Activated T-cell treated with anti-CD3 and anti-CD28 coated beads for 4 hours (primary cell): Measurements from ENCODE around the gene MCTP1.

Experiments used
- DNase-seq: peaks from one replicate; pipeline ENCODE4 v3.0.0-alpha.2; 2020

The MCTP1 gene

DNA sequence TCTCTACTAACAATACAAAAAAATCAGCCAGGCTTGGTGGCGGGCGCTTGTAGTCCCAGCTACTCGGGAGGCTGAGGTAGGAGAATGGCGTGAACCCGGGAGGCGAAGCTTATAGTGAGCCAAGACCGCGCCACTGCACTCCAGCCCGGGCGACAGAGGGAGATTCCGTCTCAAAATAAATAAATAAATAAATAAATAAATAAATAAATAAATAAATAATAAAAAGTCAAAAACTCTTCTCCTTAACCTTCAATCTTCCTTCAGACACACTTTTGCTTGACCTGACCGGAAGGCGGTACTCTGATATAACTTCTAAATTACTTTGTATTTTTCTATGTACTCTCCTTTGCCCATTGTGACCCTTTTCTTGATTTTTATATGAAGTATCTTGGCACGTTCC lies 364.3 kb downstream of the MCTP1 start:
- DNase-seq: no peak

DNA sequence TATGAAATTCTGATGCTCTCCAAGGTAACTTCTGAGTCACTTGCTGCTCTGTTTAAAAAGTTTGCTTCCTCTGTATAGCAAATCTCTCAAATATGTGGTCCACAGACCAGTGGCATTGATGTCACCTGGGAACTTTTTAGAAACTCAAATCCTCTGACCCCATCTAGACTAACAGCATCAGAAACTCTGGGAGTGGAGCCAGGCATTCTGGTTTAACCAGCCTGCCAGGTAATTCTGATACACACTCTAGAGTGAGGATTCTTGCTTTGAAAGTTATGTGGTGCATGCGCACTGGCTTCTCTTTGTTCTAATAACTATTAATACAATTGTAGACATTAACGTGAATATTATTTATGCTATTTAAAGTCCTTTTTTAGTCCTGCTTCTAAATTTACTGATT lies 368.3 kb downstream of the MCTP1 start:
- no peak for DNase-seq

DNA sequence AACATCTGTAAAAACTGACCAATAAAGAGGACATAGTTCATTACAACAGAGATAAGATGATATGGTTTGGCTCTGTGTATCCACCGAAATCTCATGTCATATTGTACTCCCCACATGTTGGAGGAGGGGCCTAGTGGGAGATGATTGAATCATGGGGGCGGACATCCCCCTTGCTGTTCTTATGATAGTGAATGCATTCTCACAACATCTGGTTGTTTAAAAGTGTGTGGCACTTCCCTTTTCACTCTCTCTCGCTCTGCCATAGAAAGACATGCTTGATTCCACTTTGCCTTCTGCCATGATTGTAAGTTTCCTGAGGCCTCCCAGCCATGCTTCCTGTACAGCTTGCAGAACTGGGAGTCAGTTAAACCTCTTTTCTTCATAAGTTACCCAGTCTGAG lies 373.6 kb downstream of the MCTP1 start:
- DNase-seq: no peak

DNA sequence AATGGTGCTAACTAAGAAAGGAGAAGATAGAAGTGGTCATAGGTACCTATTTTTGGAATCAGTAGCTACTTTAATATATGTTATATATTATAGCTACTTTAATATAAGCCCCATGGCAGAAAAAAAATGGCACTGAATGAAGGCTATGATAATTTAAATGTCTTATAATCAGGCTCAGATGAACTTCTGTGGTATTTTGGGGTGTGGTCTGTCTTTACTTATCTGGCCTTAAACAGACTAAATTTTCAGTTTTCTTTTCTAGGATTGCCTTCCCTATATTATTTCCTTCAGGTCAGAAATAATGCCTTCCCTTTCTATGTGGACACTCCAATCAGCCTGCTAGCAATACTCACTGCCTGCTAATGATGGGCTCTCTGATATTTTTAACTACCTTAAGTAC lies 374.2 kb downstream of the MCTP1 start:
- DNase-seq: no peak

DNA sequence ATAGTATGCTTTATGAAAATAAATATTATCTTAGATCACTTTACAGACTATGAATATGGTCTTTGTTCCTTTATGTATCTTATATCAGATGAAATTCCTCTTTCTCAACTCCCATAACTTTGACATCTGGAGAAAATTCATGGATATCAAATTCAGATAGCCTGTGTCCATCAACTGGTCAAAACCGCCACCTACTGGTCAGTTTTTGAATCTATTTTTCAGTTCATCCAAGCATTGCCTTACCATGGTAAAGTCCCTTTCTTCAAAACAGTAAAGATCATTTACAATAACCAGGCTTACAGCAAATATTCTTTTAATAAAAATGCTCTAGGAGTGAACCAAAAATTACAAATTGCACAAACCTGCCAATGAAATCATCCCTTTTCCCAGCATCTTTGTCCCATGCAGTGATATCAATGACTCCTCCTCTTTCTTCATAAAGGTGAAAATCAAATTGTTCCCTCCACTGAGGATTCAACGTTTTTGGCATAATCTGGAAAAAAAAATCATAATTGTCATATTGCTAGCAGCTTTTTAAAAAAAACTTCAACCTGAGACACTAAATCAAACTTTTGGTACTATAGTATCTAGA lies 375.9 kb downstream of the MCTP1 start:
- DNase-seq: no peak

DNA sequence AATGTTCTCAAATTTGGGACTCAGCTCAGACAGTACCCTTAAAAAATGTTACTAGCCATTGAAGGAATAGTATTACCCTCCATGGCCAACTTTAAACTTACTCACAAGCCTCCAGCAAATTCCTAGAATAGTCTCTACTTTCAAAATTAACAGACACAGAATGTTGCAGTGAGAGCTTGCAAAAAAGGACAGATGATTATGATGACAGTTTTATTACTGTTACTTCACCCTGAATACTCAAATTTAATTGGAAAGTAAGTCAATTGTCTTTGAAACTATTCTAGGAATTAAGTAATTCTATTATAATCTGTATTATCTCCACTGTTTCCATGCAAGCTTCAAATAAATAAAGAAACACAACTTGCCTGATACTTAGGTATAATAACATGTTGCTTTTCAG lies 378.1 kb downstream of the MCTP1 start:
- DNase-seq: no peak

DNA sequence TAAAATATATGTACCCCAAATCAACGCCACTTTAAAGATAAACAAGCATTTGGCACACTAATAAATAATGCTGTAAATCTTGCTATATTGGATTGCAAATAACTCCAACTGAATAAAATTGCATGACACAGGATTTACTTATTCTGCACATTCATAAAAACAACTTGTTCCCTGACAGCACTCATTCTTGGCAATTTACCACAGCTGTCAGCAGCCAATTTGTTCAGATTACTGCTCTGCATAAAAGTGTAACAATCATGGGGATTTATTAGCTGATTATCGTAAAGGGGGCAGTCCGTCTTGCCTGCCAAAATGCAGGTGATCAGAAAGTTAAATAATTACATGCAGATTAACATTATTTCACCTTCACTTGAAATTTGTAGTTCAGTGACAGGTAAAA lies 381.2 kb downstream of the MCTP1 start:
- no peak for DNase-seq

DNA sequence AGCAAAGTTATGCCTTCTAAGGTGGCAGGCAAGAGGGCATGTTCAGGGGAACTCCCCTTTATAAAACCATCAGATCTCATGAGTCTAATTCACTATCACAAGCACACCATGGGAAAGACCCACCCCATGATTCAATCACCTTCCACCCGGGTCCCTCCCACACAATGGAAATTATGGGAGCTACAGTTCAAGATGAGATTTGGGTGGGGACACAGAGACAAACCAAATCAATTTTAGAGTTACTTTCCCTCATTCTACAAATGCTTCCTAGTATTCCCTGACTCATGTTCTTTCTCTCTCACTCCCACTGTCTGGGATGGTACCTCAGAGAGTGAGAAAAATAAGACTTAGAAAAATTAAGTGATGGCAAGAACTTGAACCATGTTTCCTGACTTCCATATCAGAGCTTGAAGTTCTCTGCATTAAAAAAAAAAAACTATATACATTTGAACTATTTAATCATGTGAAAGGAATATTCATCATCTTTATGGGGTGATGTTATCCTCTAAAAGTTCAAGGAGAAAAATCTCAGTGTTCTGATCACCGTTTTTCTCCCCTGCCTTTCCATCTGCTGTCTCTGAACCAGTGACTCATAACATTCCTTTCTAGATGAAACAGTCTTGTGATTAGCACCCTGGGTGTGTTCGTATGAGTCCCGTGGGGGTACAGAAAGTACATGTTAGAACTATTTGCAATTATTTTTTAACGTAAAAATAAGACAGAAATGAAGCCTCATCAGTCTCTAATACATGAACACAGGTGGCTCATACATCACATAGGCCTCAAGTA lies 383.5 kb downstream of the MCTP1 start:
- no peak for DNase-seq

DNA sequence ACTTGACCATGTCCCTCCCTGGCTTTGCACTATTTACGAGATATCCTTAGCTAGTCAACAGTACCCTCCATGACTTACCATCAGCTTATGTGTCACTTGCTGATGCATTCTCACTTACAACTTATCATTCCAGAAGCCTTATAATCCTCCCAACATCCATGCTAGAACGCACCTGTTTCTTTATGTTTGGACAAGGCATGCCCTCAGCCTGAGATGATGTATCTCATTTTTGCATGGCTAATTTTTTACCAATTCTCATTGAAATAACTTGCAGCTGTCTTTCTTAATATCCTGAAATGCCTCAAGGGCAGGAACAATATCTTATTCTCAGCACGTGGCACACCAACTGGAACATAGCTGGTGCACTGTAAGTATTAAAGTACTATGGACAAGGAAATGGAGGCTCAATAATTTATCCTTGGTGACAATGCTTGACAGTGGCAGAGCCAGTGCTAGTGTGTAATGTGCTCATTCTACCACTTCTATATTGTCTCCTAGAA lies 384.8 kb downstream of the MCTP1 start:
- DNase-seq: no peak

DNA sequence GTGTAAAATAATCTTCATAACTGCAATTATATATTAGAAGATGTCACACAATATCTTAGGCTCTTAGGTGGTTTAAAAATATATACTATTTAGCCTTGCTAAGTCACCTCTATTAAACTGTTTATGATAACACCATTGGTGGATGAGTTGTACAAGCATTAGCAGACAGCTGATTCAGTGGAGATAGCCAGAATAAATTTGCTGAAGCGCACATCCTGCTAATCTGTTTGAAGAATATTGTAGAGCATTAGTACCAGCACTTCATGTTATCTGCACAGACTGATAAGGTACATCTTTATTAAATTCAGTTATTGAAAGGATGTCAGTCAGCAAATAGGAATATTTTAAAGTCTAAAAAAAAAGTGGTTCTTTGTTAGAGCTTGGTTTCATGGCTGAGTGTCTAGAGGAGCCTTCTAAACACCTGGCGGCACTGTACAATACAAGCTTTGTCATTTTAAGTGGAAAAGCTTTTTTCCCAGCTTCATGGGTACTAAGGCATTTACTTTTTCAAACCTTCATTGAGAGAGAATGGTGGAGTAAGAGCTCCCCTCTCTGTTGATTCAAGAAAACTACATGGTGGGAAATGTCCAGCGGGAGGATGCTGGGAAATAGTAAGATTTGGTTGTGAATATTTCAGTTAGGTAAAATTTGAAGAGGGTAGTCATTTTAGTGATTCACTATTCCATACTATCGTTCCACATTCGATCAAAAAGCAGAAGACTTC lies 391.3 kb downstream of the MCTP1 start:
- DNase-seq: no peak

DNA sequence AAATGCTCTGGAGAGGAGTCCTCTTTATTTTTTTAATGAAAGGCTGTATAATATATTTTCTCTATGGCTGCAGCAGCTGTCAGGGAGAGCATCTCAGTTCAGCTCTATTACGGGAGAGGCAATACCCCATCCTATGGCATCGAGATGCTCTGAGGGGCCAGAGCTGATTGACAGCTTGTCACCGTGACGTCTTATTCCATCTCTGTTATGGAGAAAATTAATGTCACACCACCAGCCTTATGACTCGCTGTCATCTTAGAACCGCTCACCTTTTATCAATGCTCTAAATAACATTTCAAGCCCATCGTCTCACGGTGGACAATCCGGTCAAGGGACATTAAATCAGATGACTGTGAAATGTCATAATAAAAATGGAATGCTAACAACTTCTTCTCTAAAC lies 392.9 kb downstream of the MCTP1 start:
- no peak for DNase-seq

DNA sequence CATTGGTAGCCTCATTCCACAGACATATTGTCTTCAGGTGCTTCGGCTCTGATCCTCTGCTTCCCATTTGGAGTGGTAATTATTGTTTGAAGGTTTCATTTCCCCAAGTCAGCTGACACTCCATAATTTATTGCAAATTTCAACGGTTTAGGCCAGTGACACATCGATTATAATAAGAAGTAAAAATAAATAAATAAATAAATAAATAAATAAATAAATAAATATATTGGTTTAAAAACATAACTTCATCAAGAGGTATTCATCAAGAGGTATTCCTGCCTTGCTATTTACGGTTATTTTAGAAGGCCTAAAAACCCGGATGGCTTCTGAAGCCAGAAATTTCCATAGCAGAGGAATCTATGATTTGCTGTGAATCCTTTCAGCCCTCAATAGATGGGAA lies 393.3 kb downstream of the MCTP1 start:
- no peak for DNase-seq

DNA sequence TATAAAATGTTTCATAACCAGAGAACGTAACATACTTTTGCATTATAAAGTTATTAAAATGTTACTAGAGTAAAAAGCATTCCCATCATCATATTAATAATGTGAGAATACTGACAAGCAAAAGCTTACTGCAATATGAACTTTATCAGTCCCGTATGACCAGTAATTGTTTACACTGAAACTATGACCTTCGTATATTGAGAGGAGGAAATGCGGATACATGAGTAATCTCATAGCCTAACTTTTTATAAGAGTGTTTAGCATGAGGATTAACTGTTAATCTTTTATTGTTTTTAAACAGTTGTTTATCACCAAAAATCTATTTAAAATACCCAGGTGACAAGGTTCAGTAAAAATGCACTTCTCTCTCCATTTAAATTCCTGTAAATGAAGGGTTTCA lies 394.0 kb downstream of the MCTP1 start:
- DNase-seq: no peak

DNA sequence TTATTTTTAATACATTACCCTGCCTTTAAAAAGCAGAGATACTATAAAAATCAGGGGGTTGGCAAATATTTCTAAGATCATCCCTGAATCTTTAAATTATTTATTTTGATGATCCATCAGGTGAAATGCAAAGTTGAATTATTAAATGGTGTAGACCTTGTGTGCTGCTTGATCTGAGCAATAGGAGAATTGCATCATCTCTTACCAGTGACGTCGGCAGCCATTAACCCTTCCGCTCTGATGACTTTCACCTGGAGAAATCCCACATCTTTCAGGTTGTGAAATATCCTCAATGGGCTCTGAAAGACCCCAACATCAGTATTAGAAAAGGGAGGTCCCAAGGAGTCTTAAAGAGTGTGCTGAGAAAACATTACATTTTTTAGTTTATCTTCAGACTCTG lies 396.2 kb downstream of the MCTP1 start:
- no peak for DNase-seq

DNA sequence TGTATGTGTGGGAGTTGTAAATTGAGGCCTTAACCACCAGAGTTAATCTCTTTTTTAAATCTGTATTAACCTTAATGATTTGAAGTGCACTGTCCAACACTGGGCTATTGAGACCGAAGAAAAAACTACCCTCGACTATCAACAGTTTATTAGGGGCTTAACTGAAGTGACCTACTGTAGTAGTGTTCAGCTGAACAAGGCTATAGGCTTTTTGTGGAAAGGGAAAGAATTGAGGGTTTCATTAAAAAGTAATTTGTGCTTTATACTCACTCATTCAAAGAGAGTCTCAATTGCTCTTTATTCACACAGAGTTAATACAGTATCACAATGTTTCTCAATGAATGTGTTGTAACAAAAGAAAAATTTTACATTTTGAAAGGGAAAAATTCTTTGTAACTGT lies 399.0 kb downstream of the MCTP1 start:
- no peak for DNase-seq

DNA sequence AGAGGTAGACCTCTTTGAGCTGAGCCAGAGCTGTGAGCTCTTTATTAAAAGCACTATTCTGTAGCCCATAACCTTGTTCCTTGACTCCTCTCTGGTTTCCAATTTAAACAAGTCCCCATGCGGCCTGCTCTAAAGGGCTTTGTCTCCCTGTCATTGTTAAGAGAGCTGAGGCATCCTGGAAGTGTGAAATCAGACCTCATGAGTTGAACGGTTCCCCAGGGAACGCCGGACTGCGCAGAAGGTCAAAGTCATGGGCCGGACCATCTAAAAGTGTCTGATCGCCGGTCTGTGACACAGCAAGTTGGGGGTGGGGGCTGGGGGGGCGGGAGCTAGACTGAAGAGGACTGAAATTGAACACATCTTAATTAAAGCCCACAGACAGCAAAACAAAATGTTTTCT lies 400.6 kb downstream of the MCTP1 start:
- no peak for DNase-seq

DNA sequence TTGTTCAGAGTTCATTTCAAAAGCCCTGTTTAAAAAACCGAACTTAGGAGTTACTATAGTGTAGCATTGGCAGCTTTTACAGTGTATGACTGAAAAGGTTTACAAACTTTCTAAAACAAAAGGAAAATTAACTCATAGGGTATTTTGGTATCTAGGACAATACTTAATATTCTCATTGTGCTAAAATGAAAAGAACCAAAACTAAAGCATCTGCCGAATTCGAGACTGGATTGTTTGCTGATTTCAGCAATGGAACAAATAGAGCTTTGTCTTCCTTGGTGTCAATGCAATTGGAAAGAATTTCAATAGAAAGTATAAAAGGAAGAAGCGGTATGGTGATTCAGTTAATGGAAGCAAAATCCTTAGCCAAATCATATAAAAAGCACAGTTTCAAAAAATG lies 412.4 kb downstream of the MCTP1 start:
- no peak for DNase-seq

DNA sequence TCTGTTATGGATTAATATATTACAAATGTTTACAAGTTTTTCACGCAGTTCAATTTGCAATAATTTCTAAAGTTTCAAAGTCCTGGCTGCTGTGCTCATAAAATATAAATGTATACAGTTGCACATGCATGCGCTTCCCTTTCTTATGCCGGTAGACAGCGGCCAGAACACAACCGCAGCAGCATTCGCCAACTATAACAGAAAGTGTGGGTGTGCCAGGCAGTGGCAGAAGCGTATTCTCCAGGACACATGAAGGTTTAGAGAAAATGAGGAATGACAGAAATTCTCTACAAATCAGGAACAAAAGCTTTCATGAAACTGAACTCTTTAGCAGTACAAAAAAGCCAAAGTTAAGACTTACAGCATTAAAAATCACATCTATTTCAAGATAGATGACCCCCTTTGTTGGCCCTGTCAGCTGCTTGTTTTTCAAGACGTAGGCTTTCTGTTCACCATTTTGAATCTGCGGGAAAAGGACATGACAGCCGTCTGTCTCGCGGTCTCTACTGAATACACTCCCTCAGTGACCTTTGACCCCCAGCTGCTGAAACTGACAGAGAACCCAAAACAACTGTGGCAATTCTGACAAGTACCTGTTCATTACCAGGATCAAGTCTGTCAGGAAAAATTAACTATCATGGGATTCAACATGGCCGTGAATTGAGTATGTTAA lies 414.2 kb downstream of the MCTP1 start:
- DNase-seq: no peak

DNA sequence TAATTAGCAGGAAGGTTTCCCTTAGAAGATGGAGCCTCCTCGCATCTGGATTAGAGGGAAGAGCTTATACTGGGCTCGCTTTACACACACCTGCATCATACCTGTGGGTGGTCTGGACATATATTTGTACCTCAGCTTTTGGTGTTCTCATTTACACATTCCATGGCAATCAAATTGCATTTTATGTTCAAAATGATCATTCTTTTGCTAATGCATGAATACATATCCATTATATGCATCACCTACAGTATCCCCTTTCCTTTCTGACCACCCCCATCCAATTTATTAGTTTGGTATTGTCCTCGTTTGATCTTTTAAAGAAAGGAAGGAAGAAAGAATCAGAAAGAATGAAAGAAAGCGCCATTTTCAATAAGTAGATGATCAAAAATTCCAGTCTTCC lies 415.0 kb downstream of the MCTP1 start:
- no peak for DNase-seq

DNA sequence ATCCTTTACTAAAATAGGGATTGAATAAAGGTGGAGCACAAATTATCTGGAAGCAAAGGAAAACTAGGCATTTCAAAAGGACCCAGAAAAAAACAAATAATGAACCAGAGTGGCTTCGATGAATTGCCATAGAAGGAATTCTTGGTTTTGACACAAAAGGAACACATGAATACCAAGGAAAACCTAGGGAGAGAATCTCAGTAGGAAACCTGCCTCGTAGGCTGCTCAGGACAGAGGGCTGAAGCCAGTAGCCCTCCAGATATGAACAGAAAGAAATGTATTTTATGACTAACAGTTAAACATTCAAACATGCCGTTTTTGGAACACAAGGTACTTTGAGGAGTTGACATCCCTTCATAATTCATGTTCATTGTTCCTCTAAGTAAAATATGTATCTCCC lies 420.9 kb downstream of the MCTP1 start:
- DNase-seq: no peak

DNA sequence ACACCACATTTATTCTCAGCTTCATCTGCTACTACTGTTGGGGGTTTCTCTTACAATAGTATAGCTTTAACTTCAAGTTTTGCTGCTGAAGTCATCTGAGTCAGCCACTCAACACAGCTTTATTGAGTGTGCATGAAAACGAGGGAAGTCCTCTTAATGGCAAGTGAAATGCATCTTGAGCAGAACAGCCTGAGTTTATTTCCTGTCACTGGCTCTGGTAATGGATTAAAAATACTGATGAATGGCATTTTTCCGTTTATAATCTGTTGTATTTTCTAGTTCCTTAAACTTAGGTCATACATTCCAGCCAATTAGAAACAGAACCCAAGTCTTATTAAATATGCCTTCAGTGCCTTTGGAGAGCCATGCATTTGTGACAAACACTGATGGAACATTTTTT lies 427.8 kb downstream of the MCTP1 start:
- DNase-seq: no peak

DNA sequence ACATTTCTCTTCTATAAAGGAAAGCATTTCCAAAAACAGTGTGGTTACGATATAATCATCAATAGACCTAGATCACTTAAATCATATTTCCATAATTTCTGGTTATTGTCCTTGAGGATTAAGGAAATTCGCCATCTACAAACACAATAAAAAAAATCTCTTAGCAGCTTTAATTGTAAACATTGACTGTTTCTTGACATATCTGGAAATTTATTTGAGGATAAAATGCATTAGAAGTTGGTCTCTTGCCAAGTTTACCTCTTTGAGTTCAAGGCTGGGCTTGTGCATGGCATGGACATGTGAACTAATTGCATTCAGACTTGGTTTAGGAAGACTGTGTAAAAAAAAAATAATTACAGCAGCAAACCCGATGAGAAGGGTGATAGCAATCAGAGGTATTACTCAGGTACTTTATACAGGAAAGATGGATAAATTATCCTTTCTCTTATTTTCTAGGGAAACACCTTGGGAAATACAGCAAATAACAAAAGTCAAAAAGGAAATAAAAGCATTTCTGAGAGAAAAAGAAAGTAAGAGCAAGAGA lies 428.6 kb downstream of the MCTP1 start:
- DNase-seq: no peak

DNA sequence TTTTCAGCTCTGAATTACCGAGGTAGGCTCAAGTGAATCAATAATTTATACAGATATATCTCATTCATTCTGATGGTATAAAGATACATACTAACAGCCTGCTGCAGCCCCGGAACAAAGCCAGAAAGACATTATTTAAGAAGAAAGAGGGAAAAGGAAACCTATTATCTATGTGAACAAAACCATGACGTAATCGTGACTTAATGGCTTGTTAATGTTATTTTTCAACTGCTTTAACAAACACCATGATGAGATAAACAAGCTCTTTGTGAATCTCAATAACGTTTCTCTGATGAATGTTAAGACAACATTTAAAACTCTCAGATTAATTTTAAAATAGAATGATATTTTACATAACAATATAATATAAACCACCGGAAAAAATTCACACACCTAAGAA lies 429.4 kb downstream of the MCTP1 start:
- DNase-seq: no peak
